Measurements from ENCODE around the gene PACRG. TPM values are rescaled to one million over a fixed set of nuclear protein-coding genes. Genes with fewer than 3 reads are reported as not detected.

The PACRG gene
- total and polyA plus RNA-seq, 2 donors (not counting 3 experiments of a cell fraction or from before 2014, with no cell fraction given): 0.08 TPM; not detected in 1

DNA sequence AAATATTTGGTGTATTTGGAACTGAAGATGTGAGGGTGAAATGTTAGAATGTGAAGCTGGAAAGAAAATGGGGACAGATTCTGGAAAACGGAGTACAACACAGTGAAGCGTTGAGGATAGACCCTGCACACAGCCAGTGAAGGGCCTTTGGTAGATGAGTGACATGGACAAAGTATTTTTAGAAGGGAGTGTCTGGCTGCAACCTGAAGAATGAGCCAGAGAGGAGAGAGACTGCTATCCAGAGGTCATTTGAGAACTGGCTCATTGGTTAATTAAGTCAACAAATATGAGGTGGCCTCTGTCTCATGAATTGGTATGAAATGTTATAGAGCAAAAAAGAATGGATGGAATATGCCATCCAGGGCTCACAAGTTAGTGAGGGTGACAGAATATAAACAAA lies 310.5 kb downstream of the PACRG start:
- DNase-seq (ENCODE audit: low read depth, low spot score) (no peak), FAIRE-seq (no peak)
- Histone ChIP-seq H3K9ac (replicated peaks; ENCODE audit: extremely low read depth, insufficient read depth, low read length) (no peak overlapping the region), H3K9me1 (replicated peaks; ENCODE audit: control insufficient read depth, extremely low read depth, insufficient read depth, low read length) (no peaks in the 10 kb centered on the region), H3K36me3 (ENCODE audit: control insufficient read depth in 2 of 2, extremely low read depth in 1 of 2, insufficient read depth in 2 of 2, low read length in 2 of 2) (no peaks in the 10 kb centered on the region), H2AFZ (ENCODE audit: low read depth, low read length) (no peak overlapping the region), H3K79me2 (ENCODE audit: control insufficient read depth, insufficient read depth, low read length) (no peaks in the 10 kb centered on the region), H3K4me1 (ENCODE audit: control insufficient read depth, extremely low read depth, insufficient read depth, low read length) (no peaks in the 10 kb centered on the region), H3K4me3 (replicated peaks in 1 of 3; ENCODE audit: insufficient read depth in 1 of 3, low read depth in 1 of 3, low read length in 3 of 3) (no peak overlapping the region), H3K27me3 (ENCODE audit: control insufficient read depth in 2 of 2, insufficient read depth in 2 of 2, low read length in 2 of 2) (no peaks in the 10 kb centered on the region), H3K27ac (ENCODE audit: insufficient read depth, low read depth, low read length) (no peak overlapping the region), H3K9me3 (replicated peaks; ENCODE audit: control insufficient read depth, insufficient read depth, low read length) (peaks cover 2% of the 10 kb centered on the region), H3K4me2 (ENCODE audit: insufficient read depth, low read length) (no peak overlapping the region), H4K20me1 (replicated peaks; ENCODE audit: control insufficient read depth, extremely low read depth, insufficient read depth, low read length) (no peaks in the 10 kb centered on the region)
- dilution Hi-C loops (cut with MboI; ENCODE audit: extremely low pct_ligation_motif_present, low sequenced_read_pairs) (no loop called here), intact Hi-C loops (cut with micrococcal nuclease) (no loop called here)
- TF ChIP-seq FOS (IDR thresholded peaks at IDR 0.05; ENCODE audit: borderline replicate concordance, insufficient read depth, low read length) (no peak), EZH2 (IDR thresholded peaks at IDR 0.05; ENCODE audit: borderline replicate concordance, low read depth, low read length, severe bottlenecking) (no peak), POLR2A (IDR thresholded peaks at IDR 0.05; ENCODE audit: low read depth, low read length) (no peak), MYC (IDR thresholded peaks at IDR 0.05; ENCODE audit: low read depth, low read length) (no peak), JUN (IDR thresholded peaks at IDR 0.05; ENCODE audit: borderline replicate concordance, insufficient read depth, insufficient read length, low read depth) (no peak), GATA2 (IDR thresholded peaks at IDR 0.05; ENCODE audit: insufficient read depth, insufficient read length, low read depth, low read length) (no peak), POLR2AphosphoS5 (IDR thresholded peaks at IDR 0.05; ENCODE audit: insufficient read depth, low read depth, low read length) (no peak)
- TF ChIP-seq, protein P1, sequence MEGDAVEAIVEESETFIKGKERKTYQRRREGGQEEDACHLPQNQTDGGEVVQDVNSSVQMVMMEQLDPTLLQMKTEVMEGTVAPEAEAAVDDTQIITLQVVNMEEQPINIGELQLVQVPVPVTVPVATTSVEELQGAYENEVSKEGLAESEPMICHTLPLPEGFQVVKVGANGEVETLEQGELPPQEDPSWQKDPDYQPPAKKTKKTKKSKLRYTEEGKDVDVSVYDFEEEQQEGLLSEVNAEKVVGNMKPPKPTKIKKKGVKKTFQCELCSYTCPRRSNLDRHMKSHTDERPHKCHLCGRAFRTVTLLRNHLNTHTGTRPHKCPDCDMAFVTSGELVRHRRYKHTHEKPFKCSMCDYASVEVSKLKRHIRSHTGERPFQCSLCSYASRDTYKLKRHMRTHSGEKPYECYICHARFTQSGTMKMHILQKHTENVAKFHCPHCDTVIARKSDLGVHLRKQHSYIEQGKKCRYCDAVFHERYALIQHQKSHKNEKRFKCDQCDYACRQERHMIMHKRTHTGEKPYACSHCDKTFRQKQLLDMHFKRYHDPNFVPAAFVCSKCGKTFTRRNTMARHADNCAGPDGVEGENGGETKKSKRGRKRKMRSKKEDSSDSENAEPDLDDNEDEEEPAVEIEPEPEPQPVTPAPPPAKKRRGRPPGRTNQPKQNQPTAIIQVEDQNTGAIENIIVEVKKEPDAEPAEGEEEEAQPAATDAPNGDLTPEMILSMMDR (IDR thresholded peaks at IDR 0.05; ENCODE audit: extremely low read depth in 1 of 2, insufficient read depth in 1 of 2, low read depth in 1 of 2, low read length in 2 of 2): no peak
- TF ChIP-seq, protein P2, sequence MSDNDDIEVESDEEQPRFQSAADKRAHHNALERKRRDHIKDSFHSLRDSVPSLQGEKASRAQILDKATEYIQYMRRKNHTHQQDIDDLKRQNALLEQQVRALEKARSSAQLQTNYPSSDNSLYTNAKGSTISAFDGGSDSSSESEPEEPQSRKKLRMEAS (IDR thresholded peaks at IDR 0.05; ENCODE audit: insufficient read depth, insufficient read length): no peak
- CTCF ChIA-PET: no interaction called here
- POLR2A ChIA-PET: no interaction called here
- BruUV-seq (replicated peaks): no TSS peak
